Astrocyte (in vitro differentiated cells and primary cell): ENCODE measurements around the gene GREM1. TPM values are rescaled to one million over a fixed set of nuclear protein-coding genes. Genes with fewer than 3 reads are reported as not detected.
A peak's percentile ranks its signal among the peaks of the same experiment; 100 is the strongest.

ENCODE experiments used
- DNase-seq: peaks from one replicate; pipeline ENCODE4 v3.0.0-alpha.2; 2010; ENCODE audit warnings: low read depth
- FAIRE-seq: peaks from 2 replicates; lab custom pipeline; 2011; peaks lifted over from hg19 to GRCh38; lab: Jason Lieb, UNC
- H2AFZ ChIP-seq: 2 replicates; pipeline ENCODE4 v1.6.0; 2012; ENCODE audit warnings: low read depth, low read length, inconsistent platforms
- H3K27ac ChIP-seq: 2 replicates; pipeline ENCODE4 v1.5.1; 2011; ENCODE audit warnings: low read depth, low read length, inconsistent platforms
- H3K27me3 ChIP-seq: 2 replicates; pipeline ENCODE4 v1.6.0; 2011; ENCODE audit warnings: low read length, inconsistent platforms; ENCODE audit not compliant: insufficient read depth
- H3K36me3 ChIP-seq: 2 replicates; pipeline ENCODE4 v1.5.1; 2011; ENCODE audit warnings: low read length, inconsistent platforms; ENCODE audit not compliant: insufficient read depth
- H3K4me1 ChIP-seq: 2 replicates; pipeline ENCODE4 v1.5.1; 2011; ENCODE audit warnings: low read length, inconsistent platforms; ENCODE audit not compliant: insufficient read depth
- H3K4me2 ChIP-seq: 2 replicates; pipeline ENCODE4 v1.6.0; 2012; ENCODE audit warnings: low read length, inconsistent platforms
- H3K4me3 ChIP-seq: 2 replicates; pipeline ENCODE4 v1.5.1; 2011; ENCODE audit warnings: low read depth, mild to moderate bottlenecking, low read length, inconsistent platforms; ENCODE audit not compliant: insufficient read depth
- H3K79me2 ChIP-seq: 2 replicates; pipeline ENCODE4 v1.6.0; 2012; ENCODE audit warnings: mild to moderate bottlenecking, low read length, inconsistent platforms; ENCODE audit not compliant: insufficient read depth
- H3K9ac ChIP-seq: 2 replicates; pipeline ENCODE4 v1.6.0; 2012; ENCODE audit warnings: mild to moderate bottlenecking, low read length, inconsistent platforms
- H3K9me3 ChIP-seq: 2 replicates; pipeline ENCODE4 v1.5.1; 2012; ENCODE audit warnings: low read depth, mild to moderate bottlenecking, low read length, inconsistent platforms; ENCODE audit not compliant: insufficient read depth
- H4K20me1 ChIP-seq: 2 replicates; pipeline ENCODE4 v1.6.0; 2012; ENCODE audit warnings: low read length, inconsistent platforms; ENCODE audit not compliant: insufficient read depth
- H3K27ac Mint-ChIP-seq: one replicate; pipeline ENCODE4 v1.8.0; 2021; ENCODE audit warnings: mild to moderate bottlenecking, mixed read lengths; ENCODE audit not compliant: unreplicated experiment
- H3K27me3 Mint-ChIP-seq: one replicate; pipeline ENCODE4 v1.8.0; 2021; ENCODE audit warnings: low read depth, mixed read lengths; ENCODE audit not compliant: unreplicated experiment
- H3K36me3 Mint-ChIP-seq: one replicate; pipeline ENCODE4 v1.8.0; 2021; ENCODE audit warnings: low read depth, mixed read lengths; ENCODE audit not compliant: unreplicated experiment
- H3K4me1 Mint-ChIP-seq: one replicate; pipeline ENCODE4 v1.8.0; 2021; ENCODE audit warnings: low read depth, mixed read lengths; ENCODE audit not compliant: unreplicated experiment
- H3K4me3 Mint-ChIP-seq: one replicate; pipeline ENCODE4 v1.8.0; 2021; ENCODE audit warnings: mild to moderate bottlenecking, moderate library complexity, mixed read lengths; ENCODE audit not compliant: unreplicated experiment
- H3K9me3 Mint-ChIP-seq: one replicate; pipeline ENCODE4 v1.8.0; 2021; ENCODE audit warnings: mild to moderate bottlenecking, mixed read lengths; ENCODE audit not compliant: unreplicated experiment
- CTCF ChIP-seq: IDR thresholded peaks from 2 replicates; pipeline ENCODE4 v1.5.1; 2011; ENCODE audit warnings: low read depth, mild to moderate bottlenecking, inconsistent platforms, low read length, moderate library complexity; ENCODE audit not compliant: insufficient read depth
- EZH2 ChIP-seq: IDR thresholded peaks from 2 replicates; pipeline ENCODE4 v1.6.1; 2012; ENCODE audit warnings: mild to moderate bottlenecking, low read length, inconsistent platforms; ENCODE audit not compliant: insufficient read depth
- total RNA-seq: library from RNA; stranded (reverse); gene quantifications from 2 replicates; pipeline ENCODE4 v1.2.1, GENCODE V29; 2021

GREM1 gene
- total RNA-seq, 1 donor from 2014 or later, result 112 TPM

GRCh38 chr15:32766101-32766500 is 48.3 kb downstream of the GREM1 start:
- DNase-seq (no peak), FAIRE-seq (peak; percentile 20)
- no peak overlapping the region for H3K4me3 ChIP-seq
- no peak overlapping the region for H3K4me2 ChIP-seq
- no peak overlapping the region for H3K9ac ChIP-seq
- no peak overlapping the region for H3K27ac ChIP-seq
- Mint-ChIP-seq H3K27me3 (no peaks in the 10 kb centered on the region), H3K9me3 (no peaks in the 10 kb centered on the region), H3K4me3 (no peak overlapping the region), H3K27ac (no peak overlapping the region), H3K36me3 (no peaks in the 10 kb centered on the region), H3K4me1 (no peaks in the 10 kb centered on the region)
- no peak for TF ChIP-seq EZH2
- TF ChIP-seq CTCF, result no peak
- no peaks in the 10 kb centered on the region for H4K20me1 ChIP-seq
- no peaks in the 10 kb centered on the region for H3K27me3 ChIP-seq
- no peaks in the 10 kb centered on the region for H3K9me3 ChIP-seq
- no peaks in the 10 kb centered on the region for H3K36me3 ChIP-seq
- no peaks in the 10 kb centered on the region for H3K79me2 ChIP-seq
- no peaks in the 10 kb centered on the region for H3K4me1 ChIP-seq
- no peak overlapping the region for H2AFZ ChIP-seq

GRCh38 chr15:32767236-32767635 is 49.4 kb downstream of the GREM1 start:
- Histone ChIP-seq H4K20me1 (no peaks in the 10 kb centered on the region), H3K4me3 (no peak overlapping the region), H3K36me3 (no peaks in the 10 kb centered on the region), H3K4me2 (no peak overlapping the region), H2AFZ (no peak overlapping the region), H3K4me1 (no peaks in the 10 kb centered on the region), H3K27me3 (no peaks in the 10 kb centered on the region), H3K9me3 (no peaks in the 10 kb centered on the region), H3K9ac (no peak overlapping the region), H3K27ac (no peak overlapping the region), H3K79me2 (no peaks in the 10 kb centered on the region)
- Mint-ChIP-seq H3K36me3 (peaks cover 2% of the 10 kb centered on the region), H3K27ac (no peak overlapping the region), H3K9me3 (no peaks in the 10 kb centered on the region), H3K27me3 (no peaks in the 10 kb centered on the region), H3K4me3 (no peak overlapping the region), H3K4me1 (no peaks in the 10 kb centered on the region)
- TF ChIP-seq EZH2, result no peak
- no peak for TF ChIP-seq CTCF
- FAIRE-seq, result peak; percentile 47
- DNase-seq, result no peak

GRCh38 chr15:32774022-32774421 is 56.2 kb downstream of the GREM1 start:
- FAIRE-seq (peak; percentile 100), DNase-seq (peak; percentile 96)
- peaks cover 2% of the 10 kb centered on the region for H3K9me3 ChIP-seq
- Mint-ChIP-seq H3K4me3 (no peak overlapping the region), H3K27me3 (no peaks in the 10 kb centered on the region), H3K27ac (peak overlapping the region; percentile 73), H3K9me3 (peaks cover 3% of the 10 kb centered on the region), H3K36me3 (peaks cover 12% of the 10 kb centered on the region), H3K4me1 (peaks cover 22% of the 10 kb centered on the region)
- peaks cover 18% of the 10 kb centered on the region for H3K4me1 ChIP-seq
- peak overlapping the region; percentile 54 for H3K4me2 ChIP-seq
- H3K27ac ChIP-seq, result peak overlapping the region; percentile 91
- H3K36me3 ChIP-seq, result no peaks in the 10 kb centered on the region
- H3K79me2 ChIP-seq, result no peaks in the 10 kb centered on the region
- TF ChIP-seq EZH2 (no peak), CTCF (no peak)
- no peak overlapping the region for H3K4me3 ChIP-seq
- H2AFZ ChIP-seq, result no peak overlapping the region
- peak overlapping the region; percentile 74 for H3K9ac ChIP-seq
- H4K20me1 ChIP-seq, result no peaks in the 10 kb centered on the region
- no peaks in the 10 kb centered on the region for H3K27me3 ChIP-seq
